GM18498 (cell line): ENCODE results near the gene RHOT1.
"Not testable (repeated sequence)": the region's sequence is repeated elsewhere in the genome, so short reads cannot be mapped to it uniquely, and the experiment has no call there.

Experiments used
- ATAC-seq: cut with Tn5 transposase; IDR thresholded peaks from one replicate; pipeline ENCODE4 v1.9.1; 2021; ENCODE audit warnings: mild to moderate bottlenecking, moderate library complexity; ENCODE audit not compliant: unreplicated experiment

Gene RHOT1

GRCh38 chr17:32158870-32159585 is 16.7 kb downstream of the RHOT1 start:
- no peak for ATAC-seq

- ATAC-seq = no peak
Observed at GRCh38 chr17:32159586-32160438, 17.5 kb downstream of the RHOT1 start.

- no peak for ATAC-seq
Observed at GRCh38 chr17:32160526-32160925, 18.2 kb downstream of the RHOT1 start.

- no peak for ATAC-seq
Observed at GRCh38 chr17:32161029-32161428, 18.7 kb downstream of the RHOT1 start.

GRCh38 chr17:32161506-32162365 is 19.4 kb downstream of the RHOT1 start:
- no peak for ATAC-seq

GRCh38 chr17:32174889-32175288 is 32.6 kb downstream of the RHOT1 start:
- ATAC-seq = no peak

GRCh38 chr17:32178679-32179078 is 36.4 kb downstream of the RHOT1 start:
- not testable (repeated sequence) for ATAC-seq

- not testable (repeated sequence) for ATAC-seq
Observed at GRCh38 chr17:32179103-32179502, 36.8 kb downstream of the RHOT1 start.

GRCh38 chr17:32179526-32179925 is 37.2 kb downstream of the RHOT1 start:
- ATAC-seq = not testable (repeated sequence)

GRCh38 chr17:32180262-32180661 is 38.0 kb downstream of the RHOT1 start:
- ATAC-seq = not testable (repeated sequence)

- no peak for ATAC-seq
Observed at GRCh38 chr17:32185875-32186274, 43.6 kb downstream of the RHOT1 start.

- ATAC-seq = no peak
Observed at GRCh38 chr17:32187271-32187670, 45.0 kb downstream of the RHOT1 start.

GRCh38 chr17:32189343-32189742 is 47.0 kb downstream of the RHOT1 start:
- no peak for ATAC-seq

GRCh38 chr17:32191306-32191705 is 49.0 kb downstream of the RHOT1 start:
- ATAC-seq = no peak

GRCh38 chr17:32192379-32192778 is 50.1 kb downstream of the RHOT1 start:
- ATAC-seq = no peak

- no peak for ATAC-seq
Observed at GRCh38 chr17:32197987-32198386, 55.7 kb downstream of the RHOT1 start.

GRCh38 chr17:32206861-32207260 is 64.6 kb downstream of the RHOT1 start:
- ATAC-seq = no peak

GRCh38 chr17:32208436-32208835 is 66.1 kb downstream of the RHOT1 start:
- no peak for ATAC-seq

- no peak for ATAC-seq
Observed at GRCh38 chr17:32209608-32210007, 67.3 kb downstream of the RHOT1 start.

- ATAC-seq = no peak
Observed at GRCh38 chr17:32211671-32212070, 69.4 kb downstream of the RHOT1 start.

GRCh38 chr17:32215696-32216095 is 73.4 kb downstream of the RHOT1 start:
- ATAC-seq = no peak
